ENCODE data around the gene PTPRS.

Gene PTPRS

DNA sequence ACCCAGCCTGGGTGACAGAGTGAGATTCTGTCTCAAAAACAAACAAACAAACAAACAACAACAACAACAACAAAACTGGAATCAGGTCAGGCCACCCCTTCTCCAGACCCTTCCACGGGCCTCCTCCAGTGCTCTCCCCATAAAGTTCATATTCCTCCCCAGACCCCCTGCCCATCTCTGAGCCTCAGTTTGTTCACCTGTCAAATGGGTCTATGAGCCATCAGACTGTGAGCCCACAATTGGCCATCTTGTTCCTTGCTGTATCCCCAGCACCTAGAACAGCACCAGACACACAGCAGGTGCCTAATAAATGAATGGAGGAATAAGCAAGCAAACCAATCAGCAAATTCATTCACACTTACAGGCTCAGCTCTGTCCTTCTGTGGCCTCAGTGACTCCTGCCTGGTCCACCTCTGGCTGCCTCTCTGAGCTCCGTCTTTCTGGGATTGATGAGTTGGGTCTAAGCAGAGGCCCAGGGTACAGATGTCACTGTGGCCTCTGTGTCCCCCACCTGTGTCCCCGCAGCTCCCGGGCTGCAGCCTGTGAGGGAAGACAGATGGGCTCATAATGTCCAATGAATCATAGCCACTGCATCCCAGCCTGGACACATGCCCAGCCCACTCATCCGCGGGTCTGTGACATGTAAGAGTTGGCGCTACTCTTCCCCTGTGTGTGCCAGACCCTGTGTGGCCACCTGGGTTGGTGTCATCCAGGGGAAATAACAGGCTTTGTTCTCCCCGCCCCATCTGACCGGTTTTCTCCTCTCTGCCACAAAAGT, 19.6 kb upstream of the PTPRS start:
- Mint-ChIP-seq H3K4me3 (no peak overlapping the region), H3K27ac (no peak overlapping the region), H3K9me3 (peaks cover 2% of the 10 kb centered on the region), H3K36me3 (no peaks in the 10 kb centered on the region), H3K27me3 (peaks cover 71% of the 10 kb centered on the region), H3K4me1 (no peaks in the 10 kb centered on the region)
- no peak for ATAC-seq

DNA sequence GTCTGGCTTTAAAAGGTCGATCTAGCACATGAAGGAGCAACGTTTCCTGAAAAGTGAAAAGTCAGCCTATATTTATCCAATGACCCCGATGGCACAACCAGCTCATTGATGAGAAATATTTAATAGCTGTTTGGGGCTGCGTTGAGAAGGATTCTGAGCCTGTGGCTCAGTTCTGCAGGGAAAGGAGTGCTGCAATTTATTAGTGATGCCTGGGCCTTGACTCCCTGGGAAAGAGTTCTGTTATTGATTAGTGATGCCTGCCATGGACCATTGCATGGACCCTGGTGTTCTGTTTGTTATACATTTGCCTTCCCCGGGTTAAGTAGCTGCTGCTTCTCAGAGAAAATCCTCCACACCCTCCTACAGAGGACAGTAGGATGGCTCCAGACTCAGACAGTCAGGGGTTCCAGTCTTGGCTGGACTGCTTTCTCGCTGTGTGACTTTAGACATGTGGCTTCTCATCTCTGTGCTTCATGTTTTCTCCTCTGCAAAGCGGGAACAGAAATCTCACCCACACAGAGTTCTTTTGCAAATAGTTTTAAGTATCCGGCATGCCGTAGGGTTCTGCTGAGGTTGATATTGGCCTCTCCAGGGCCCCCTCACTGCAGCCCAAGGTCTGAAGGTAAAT, 17.7 kb upstream of the PTPRS start:
- peaks cover 90% of the 10 kb centered on the region for H3K27me3 Mint-ChIP-seq
- no peak overlapping the region for H3K27ac Mint-ChIP-seq
- ATAC-seq: no peak
- H3K4me1 Mint-ChIP-seq: no peaks in the 10 kb centered on the region
- H3K9me3 Mint-ChIP-seq: peaks cover 5% of the 10 kb centered on the region
- no peaks in the 10 kb centered on the region for H3K36me3 Mint-ChIP-seq
- H3K4me3 Mint-ChIP-seq: no peak overlapping the region

DNA sequence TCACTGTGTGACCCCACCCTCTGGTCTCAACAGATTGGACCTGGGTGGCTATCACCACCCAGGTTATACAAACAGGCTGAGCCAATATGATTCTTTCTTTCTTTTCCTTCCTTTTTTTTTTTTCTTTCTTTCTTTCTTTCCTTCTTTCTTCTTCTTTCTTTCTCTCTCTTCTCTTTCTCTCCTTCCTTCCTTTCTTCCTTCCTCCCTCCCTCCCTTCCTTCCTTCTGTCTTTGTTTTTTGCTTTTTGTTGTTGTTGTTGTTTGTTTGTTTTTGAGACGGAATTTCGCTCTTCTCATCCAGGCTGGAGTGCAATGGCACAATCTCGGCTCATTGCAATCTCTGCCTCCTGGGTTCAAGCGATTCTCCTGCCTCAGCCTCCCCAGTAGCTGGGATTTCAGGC, 17.0 kb upstream of the PTPRS start:
- Mint-ChIP-seq H3K27ac (no peak overlapping the region), H3K4me1 (no peaks in the 10 kb centered on the region), H3K27me3 (peaks cover 96% of the 10 kb centered on the region), H3K36me3 (no peaks in the 10 kb centered on the region), H3K4me3 (no peak overlapping the region), H3K9me3 (peaks cover 5% of the 10 kb centered on the region)
- ATAC-seq: no peak

DNA sequence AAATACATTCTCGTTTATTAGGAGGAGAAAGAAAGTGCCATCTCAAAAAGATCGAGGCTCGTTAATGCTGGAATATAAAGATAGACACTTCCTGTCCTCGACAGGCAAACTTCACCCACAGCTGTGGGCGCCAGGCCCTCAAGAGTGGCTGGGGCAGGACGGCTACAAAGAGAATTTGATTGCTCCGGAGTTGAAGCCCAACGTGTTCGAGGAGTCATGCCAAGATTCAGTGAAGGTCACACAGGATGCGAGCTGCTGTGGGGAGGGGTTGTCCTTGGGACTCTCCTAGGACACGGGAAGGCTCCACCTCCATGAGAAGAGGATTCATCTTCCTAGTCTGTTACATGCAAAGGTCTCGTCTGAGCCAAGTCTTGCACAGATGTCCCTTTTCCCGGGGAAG, 16.3 kb upstream of the PTPRS start:
- H3K27ac Mint-ChIP-seq: no peak overlapping the region
- ATAC-seq: no peak
- no peaks in the 10 kb centered on the region for H3K4me1 Mint-ChIP-seq
- peaks cover 5% of the 10 kb centered on the region for H3K9me3 Mint-ChIP-seq
- no peaks in the 10 kb centered on the region for H3K36me3 Mint-ChIP-seq
- H3K4me3 Mint-ChIP-seq: no peak overlapping the region
- peaks cover 98% of the 10 kb centered on the region for H3K27me3 Mint-ChIP-seq

DNA sequence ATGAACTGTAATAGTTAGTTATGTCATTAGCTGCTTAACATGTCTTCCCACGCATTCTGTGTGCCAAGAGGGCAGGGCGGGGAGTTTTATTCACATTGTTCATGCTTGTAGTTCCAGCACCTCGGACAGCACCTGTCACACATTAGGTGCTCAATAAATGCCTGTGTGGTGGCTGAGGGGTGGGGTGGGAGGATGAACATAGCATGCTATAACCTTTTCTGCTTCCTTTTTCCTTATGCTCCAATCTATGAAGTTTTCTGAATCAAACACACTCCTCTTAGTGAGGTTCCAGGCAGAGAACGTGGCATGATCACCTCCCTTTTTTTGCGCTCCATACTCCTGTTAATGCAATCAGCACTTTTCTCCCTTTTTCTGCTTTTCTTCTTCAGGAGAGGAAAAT, 15.8 kb upstream of the PTPRS start:
- H3K27ac Mint-ChIP-seq: no peak overlapping the region
- no peaks in the 10 kb centered on the region for H3K4me1 Mint-ChIP-seq
- H3K27me3 Mint-ChIP-seq: peaks cover 98% of the 10 kb centered on the region
- ATAC-seq: no peak
- no peaks in the 10 kb centered on the region for H3K36me3 Mint-ChIP-seq
- H3K4me3 Mint-ChIP-seq: no peak overlapping the region
- H3K9me3 Mint-ChIP-seq: peaks cover 5% of the 10 kb centered on the region

DNA sequence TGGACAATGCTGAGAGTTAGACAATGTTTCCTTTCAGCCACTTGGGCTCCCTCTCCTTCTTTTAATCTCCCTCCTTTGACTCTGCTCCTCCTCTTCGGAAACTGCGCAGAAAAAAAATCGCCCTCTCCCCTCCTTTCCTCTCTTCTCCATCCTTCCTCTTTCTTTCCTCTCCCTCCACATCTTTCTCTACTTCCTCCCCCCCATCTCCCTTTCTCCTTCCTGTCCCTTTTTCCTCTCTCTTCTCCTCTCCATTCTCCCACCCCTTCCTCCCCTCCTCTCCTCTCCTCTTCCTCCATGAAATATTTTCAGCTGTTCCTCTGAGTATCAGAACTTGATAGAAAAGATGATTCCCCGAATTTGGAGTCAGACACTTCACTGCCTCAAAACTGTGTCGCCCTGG, 15.1 kb upstream of the PTPRS start:
- H3K36me3 Mint-ChIP-seq: no peaks in the 10 kb centered on the region
- H3K4me1 Mint-ChIP-seq: no peaks in the 10 kb centered on the region
- no peak for ATAC-seq
- H3K27me3 Mint-ChIP-seq: peaks cover 98% of the 10 kb centered on the region
- no peak overlapping the region for H3K4me3 Mint-ChIP-seq
- no peak overlapping the region for H3K27ac Mint-ChIP-seq
- peaks cover 5% of the 10 kb centered on the region for H3K9me3 Mint-ChIP-seq

DNA sequence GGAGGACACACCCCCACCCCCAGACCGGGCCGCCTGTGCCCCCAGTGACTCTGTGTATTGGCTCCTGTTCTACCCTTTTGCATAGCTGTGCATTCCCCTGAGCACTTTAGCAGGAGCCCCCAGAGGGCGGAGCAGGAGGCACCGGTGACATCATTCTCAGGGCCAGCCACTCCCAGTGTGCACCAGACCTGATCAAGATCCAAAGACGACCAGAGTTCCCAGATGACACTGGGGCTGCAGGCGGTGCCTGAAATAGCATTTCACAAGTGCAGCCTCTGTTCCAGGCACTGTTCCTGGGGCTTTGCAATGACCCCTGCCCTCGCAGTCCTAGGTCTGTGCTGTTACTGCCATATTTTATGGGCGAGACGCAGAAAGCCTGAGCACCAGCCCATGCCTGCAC, 14.5 kb upstream of the PTPRS start:
- Mint-ChIP-seq H3K4me1 (no peaks in the 10 kb centered on the region), H3K27me3 (peaks cover 98% of the 10 kb centered on the region)
- ATAC-seq: no peak

DNA sequence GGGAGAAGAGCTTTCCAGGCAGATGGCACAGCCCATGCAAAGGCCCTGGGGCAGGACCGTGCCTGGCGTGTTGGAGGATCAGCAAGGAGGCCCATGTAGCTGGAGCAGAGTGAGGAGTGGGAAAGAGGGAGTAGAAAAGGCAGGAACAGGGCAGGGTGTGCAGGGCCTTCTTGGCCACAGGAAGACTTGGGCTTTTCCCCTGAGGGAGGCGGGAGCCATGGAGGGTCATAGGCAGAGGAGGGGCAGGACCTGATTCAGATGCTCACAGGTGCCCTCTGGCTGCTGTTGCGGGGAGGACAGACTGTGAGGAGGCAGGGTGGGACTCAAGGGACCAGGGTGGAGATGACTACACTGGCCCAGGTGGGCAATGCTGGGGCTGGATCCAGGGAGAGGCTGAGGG, 13.8 kb upstream of the PTPRS start:
- peaks cover 92% of the 10 kb centered on the region for H3K27me3 Mint-ChIP-seq
- peaks cover 5% of the 10 kb centered on the region for H3K9me3 Mint-ChIP-seq
- H3K4me3 Mint-ChIP-seq: no peak overlapping the region
- H3K36me3 Mint-ChIP-seq: no peaks in the 10 kb centered on the region
- H3K4me1 Mint-ChIP-seq: no peaks in the 10 kb centered on the region
- no peak for ATAC-seq
- H3K27ac Mint-ChIP-seq: no peak overlapping the region

More for the DNA sequence above, 14.5 kb upstream of the PTPRS start:
- Mint-ChIP-seq H3K9me3 (peaks cover 5% of the 10 kb centered on the region), H3K4me3 (no peak overlapping the region), H3K36me3 (no peaks in the 10 kb centered on the region), H3K27ac (no peak overlapping the region)

DNA sequence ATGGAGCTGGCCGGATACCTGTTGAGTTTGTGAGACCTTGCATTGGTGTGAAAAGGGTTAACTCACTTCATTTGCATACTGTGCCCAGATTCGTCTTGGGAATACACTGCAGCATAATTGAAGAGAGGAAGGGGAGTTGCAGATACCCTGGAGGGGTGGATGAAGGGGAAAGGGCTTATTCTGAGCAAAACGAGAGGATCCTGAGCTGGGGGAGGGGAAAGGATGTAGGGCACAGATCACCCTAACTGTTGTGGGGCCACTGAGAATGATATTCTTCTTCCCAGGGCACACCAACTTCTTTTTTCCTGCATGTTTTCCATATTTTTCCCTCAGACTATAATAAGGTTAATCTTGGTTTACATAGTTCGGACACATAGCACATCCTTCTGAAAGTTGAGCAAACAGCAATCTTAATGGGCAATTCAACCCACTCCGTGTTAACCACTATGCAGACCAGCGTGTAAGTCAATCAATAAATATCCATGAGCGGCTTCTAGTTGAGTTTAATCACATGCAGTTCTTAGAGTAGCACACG, 11.7 kb upstream of the PTPRS start:
- Mint-ChIP-seq H3K9me3 (peaks cover 8% of the 10 kb centered on the region), H3K4me3 (no peak overlapping the region), H3K27me3 (peaks cover 80% of the 10 kb centered on the region), H3K27ac (no peak overlapping the region), H3K36me3 (no peaks in the 10 kb centered on the region), H3K4me1 (no peaks in the 10 kb centered on the region)
- no peak for ATAC-seq

DNA sequence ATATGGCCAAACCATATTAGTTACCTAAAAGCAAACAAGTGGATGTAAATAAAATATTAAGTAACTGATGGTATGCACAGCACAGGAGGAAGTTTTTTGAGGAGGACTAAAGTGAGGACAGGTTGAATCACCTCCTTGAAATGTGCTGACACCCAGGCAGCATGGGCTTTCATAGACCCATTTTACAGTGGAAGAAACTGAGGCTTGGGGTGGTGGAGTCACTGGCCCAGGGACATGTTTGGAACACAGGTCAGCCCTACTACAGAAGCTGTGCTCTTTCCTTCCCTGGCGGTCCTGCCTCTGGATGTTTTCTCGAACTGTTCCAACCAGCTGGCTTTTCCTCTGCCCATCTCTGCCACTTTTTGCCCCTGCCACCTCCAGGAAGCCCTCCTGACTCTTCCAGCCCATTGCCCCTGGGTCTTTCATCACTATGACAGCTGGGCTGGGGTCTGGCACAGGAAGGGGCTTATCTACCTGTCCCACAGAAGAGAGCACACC, 11.2 kb upstream of the PTPRS start:
- Mint-ChIP-seq H3K4me3 (no peak overlapping the region), H3K27me3 (peaks cover 76% of the 10 kb centered on the region), H3K27ac (no peak overlapping the region), H3K9me3 (peaks cover 8% of the 10 kb centered on the region), H3K36me3 (no peaks in the 10 kb centered on the region), H3K4me1 (no peaks in the 10 kb centered on the region)
- ATAC-seq: no peak

DNA sequence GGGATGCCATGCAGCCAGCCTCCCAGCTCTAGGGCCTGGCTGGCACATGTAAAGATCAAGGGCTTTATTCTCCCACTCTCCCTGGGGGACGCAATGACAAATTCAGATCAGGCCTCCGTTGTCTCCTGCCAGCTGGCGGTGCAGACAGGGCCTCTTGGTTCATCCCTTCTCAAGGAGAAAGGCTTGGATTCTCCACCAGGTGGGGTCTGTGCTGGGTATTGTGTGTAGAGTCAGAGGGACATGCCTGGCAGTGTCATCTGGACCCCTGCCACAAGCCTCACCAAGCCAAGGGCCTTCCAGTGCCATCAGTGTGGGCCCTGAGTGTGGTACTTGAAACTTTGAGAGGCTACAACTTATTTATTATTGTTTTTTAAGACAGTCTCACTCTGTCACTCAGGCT, 8.4 kb upstream of the PTPRS start:
- H3K4me3 Mint-ChIP-seq: no peak overlapping the region
- H3K4me1 Mint-ChIP-seq: no peaks in the 10 kb centered on the region
- H3K36me3 Mint-ChIP-seq: no peaks in the 10 kb centered on the region
- H3K27me3 Mint-ChIP-seq: peaks cover 64% of the 10 kb centered on the region
- ATAC-seq: no peak
- H3K27ac Mint-ChIP-seq: no peak overlapping the region
- peaks cover 5% of the 10 kb centered on the region for H3K9me3 Mint-ChIP-seq

DNA sequence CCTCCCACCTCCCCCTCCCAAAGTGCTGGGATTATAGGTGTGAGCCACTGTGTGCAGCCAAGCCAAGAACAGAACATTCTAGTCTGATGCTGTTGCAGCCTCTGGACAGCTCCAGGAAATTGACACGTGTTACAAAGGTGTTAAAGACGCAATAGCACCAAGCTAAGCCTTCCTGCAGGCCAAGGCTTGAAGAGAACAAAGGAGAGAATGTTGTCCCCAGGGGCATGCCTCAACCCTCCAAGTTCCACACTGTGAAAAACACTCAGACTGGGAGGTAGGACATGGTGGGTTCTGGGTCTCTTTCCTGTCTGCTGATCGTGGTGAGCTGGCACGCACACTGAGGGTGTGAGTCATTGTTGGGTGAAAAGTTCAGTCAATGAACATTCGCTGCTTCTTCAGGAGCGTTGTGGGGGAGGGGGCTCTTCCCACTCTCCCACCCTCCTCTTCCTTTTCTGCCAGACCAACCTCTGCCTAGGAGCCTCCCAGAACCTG, 5.3 kb upstream of the PTPRS start:
- Mint-ChIP-seq H3K4me1 (no peaks in the 10 kb centered on the region), H3K27ac (no peak overlapping the region), H3K4me3 (no peak overlapping the region), H3K36me3 (peaks cover 6% of the 10 kb centered on the region), H3K9me3 (peaks cover 10% of the 10 kb centered on the region), H3K27me3 (peaks cover 60% of the 10 kb centered on the region)
- peak; percentile 48 for ATAC-seq

DNA sequence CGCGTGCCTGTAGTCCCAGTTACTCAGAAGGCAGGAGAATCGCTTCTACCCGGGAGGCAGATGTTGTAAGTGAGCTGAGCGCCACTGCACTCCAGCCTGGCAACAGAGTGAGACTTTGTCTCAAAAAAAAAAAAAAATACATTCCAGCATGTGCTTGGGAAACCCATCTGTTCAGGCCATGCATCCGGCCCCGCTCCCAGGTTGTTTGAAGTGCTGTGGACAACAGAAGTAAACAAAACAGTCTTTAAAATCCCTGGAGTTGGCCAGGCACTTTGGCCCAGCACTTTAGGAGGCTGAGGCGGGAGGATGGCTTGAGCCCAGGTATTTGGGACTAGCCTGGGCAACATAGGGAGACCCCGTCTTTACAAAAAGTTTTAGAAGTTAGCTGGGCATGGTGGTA, 3.2 kb upstream of the PTPRS start:
- ATAC-seq: no peak
- Mint-ChIP-seq H3K27ac (no peak overlapping the region), H3K4me1 (peaks cover 7% of the 10 kb centered on the region), H3K36me3 (peaks cover 6% of the 10 kb centered on the region), H3K9me3 (peaks cover 10% of the 10 kb centered on the region), H3K27me3 (peaks cover 62% of the 10 kb centered on the region), H3K4me3 (no peak overlapping the region)

DNA sequence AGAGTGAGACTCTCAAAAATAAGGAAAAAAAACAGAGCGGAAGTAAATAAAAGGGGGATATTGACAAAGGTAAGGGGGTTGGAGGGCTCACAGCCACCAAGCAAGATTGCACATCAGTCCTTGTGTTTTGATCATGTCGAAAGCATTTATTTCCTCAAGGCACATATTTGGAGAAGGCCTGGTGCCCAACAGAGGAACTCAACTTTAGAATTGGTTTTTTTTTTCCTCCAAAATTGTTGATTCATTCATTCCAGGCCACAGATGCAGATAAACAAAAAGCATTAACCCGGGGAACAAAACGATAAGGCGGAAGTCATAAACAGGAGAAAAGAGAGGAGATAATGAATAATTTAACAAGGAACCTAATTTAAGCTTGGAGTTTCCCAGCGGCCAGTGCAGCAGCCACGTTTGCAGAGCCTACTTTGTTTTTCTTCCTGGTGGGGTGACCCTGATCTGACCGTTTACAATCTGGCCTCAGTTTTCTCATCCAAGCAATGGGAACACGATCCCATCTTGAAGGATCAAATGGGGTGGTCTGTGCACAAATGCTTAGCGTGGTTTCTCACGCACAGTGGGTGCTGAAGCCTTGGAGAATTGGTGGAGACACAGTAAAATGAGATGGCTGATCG, 2.1 kb upstream of the PTPRS start:
- Mint-ChIP-seq H3K27ac (no peak overlapping the region), H3K27me3 (peaks cover 67% of the 10 kb centered on the region), H3K36me3 (peaks cover 6% of the 10 kb centered on the region), H3K9me3 (peaks cover 7% of the 10 kb centered on the region), H3K4me3 (no peak overlapping the region), H3K4me1 (peaks cover 18% of the 10 kb centered on the region)
- no peak for ATAC-seq

DNA sequence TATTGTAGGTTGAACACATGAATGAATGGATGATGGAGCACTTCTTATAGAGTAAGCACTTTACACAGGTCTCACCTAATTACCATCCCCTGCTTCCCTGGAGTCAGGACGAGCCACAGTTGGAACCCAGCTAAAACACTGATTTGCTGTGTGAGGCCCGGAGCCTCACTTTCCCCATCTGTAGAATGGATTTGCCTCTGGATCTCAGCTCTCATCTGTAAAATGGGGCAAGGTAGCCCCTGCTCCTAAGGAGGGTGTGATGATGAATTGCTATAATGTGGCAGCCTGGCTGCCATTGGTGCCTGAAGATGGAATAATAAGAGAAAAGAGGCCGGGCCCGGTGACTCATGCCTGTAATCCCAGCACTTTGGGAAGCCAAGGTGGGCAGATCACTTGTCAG, 1.4 kb upstream of the PTPRS start:
- ATAC-seq: no peak
- no peak overlapping the region for H3K27ac Mint-ChIP-seq
- H3K27me3 Mint-ChIP-seq: peaks cover 74% of the 10 kb centered on the region
- H3K36me3 Mint-ChIP-seq: peaks cover 6% of the 10 kb centered on the region
- H3K9me3 Mint-ChIP-seq: peaks cover 7% of the 10 kb centered on the region
- H3K4me1 Mint-ChIP-seq: peaks cover 24% of the 10 kb centered on the region
- H3K4me3 Mint-ChIP-seq: peak overlapping the region; percentile 55

Measured in stimulated activated memory B cell treated with anti-CD40 and anti-IgM and Interleukin-4, amounts not matched to agents 10 μg/mL and 1 μg/mL and 100 μg/mL, for 72 hours (primary cell).